EH (cell line): ENCODE results near the gene ART5.
A peak's percentile ranks its signal among the peaks of the same experiment; 100 is the strongest.
"Not testable (repeated sequence)": the region's sequence is repeated elsewhere in the genome, so short reads cannot be mapped to it uniquely, and the experiment has no call there.

ENCODE experiments used
- DNase-seq: peaks from one replicate; pipeline ENCODE4 v3.0.0-alpha.2; 2015; ENCODE audit warnings: low read depth

The ART5 gene

DNA sequence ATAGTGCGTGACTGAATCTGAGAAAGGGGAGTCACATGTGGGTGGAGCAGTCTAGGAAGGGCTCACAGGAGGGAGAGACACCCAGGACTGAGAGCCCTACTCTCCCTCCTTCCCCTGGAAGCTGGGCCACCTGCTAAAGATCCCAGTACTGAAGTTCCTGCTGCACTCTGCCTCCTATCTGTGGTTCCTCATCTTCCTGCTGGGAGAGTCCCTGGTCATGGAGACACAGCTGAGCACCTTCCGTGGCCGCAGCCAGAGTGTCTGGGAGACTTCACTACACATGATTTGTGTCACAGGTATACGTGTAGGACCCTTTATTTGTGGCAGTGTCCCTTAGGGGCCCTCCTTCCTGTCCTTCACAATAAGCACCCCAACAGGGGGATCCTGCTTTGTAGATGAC is 19.3 kb downstream of the ART5 start:
- no peak for DNase-seq

DNA sequence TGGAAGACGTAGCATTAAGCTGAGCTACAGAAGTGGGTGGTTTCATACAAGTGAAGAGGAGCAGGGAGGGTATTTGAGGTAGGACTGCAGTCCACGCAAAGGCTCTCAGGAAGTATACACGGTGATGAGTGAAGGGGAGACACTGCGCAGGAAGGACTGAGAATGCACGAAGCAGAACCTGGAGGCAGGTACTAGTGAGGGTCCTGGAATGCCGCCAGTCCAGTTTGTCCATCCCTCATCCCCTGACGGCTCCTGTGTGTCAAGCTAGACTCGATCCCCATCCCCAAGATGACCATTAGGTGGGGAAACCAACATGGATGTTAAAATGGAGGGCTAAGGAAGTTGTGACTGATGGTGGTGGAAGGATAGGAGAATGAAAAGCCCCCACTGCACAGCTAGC is 23.8 kb downstream of the ART5 start:
- no peak for DNase-seq

DNA sequence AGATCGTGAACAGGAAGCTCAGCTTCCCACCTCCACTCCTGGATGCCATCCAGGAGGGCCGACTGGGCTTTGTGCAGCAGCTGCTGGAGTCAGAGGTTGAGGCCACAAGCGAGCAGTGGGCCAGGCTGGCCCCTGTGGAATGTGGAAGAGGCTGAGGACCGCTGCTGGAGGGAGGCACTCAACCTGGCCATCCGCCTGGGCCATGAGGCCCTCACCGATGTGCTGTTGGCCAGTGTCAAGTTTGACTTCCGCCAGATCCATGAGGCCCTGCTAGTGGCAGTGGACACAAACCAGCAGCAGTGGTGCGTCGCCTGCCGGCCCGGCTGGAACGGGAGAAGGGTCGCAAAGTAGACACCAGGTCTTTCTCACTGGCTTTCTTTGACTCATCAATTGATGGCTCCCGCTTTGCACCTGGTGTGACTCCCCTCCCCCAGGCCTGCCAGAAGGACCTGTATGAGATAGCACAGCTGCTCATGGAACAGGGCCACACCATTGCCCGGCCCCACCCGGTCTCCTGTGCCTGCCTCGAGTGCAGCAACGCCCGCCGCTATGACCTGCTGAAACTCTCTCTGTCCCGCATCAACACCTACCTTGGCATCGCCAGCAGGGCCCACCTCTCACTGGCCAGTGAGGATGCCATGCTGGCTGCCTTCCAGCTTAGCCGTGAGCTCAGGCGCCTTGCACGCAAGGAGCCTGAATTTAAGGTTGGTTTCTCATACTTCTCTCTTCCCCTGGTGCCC is 24.9 kb downstream of the ART5 start:
- DNase-seq: no peak

DNA sequence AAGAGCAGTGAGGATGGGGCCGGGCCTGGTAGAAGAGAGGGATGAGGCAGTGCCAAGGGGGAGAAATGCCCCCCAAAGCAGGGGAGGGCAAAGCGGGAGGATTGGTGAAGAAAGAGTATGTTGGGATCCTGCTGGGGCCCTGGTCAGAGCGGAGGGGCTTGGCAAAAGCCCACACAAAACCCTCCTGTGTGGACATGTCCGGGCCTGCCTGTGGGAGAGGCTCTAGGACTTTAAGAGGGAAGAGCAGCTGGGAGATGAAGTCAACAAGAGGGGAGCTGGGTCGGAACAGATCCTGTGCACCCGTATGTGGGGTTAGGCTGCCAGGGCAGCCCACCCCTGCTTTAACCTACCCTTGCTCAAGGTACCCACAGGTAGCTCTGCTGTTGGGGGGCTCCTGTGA is 25.8 kb downstream of the ART5 start:
- DNase-seq: no peak

DNA sequence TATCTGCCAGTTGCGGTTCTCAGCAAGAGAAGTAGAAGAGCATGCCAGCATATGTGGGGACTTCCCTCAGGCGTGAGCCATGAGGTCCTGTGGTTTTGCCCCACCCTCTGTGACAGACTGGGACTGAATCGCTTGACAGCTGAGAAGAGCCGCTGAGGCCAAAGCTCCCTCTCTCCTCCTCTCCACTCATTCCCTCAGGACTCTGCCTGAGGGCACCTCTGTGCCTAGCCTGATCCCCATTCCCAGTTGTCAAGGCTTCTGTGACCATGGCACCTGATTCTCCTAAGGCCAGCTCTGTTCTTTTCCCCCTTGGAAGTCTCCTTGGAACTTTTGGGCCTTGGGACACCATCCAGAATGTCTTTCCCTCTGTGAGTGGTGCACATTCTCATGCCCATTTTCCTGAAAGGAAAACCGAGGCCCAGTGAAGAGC is 27.0 kb downstream of the ART5 start:
- peak; percentile 33 for DNase-seq

DNA sequence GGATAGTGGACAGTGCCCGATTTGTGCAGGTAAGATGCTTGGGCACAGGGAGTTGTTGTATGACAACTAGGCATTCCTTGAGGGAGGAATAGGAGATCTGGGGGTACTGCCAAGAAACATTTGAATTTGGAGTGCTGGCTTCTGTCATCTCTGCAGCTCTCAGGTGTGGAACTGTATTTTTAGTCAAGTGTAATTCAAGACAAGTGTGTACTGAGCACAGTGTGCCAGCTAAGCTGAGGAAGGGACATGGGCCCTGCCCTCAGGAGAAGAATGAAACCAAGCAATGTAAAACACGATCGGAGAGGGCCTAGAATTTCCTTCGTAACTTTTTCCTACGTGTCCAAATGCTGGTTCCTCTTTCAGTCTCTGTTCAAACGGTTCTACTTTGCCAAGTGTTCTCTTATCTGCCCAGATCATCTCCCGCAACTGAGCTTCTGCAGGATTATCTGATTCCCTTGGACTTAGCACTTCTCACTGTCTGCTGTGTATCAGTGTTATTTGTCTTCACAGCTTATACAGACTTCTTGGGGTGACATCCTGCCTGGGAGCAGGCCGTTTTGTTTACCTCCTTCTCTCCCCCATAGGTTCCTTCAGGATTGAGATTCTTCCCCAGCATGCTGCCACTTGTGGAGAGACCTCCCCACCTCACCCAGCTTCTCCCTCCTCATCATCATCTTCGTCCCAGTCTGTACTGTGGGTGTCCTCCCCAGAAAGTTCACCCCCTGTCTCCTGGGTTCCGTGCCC is 27.6 kb downstream of the ART5 start:
- DNase-seq: no peak

DNA sequence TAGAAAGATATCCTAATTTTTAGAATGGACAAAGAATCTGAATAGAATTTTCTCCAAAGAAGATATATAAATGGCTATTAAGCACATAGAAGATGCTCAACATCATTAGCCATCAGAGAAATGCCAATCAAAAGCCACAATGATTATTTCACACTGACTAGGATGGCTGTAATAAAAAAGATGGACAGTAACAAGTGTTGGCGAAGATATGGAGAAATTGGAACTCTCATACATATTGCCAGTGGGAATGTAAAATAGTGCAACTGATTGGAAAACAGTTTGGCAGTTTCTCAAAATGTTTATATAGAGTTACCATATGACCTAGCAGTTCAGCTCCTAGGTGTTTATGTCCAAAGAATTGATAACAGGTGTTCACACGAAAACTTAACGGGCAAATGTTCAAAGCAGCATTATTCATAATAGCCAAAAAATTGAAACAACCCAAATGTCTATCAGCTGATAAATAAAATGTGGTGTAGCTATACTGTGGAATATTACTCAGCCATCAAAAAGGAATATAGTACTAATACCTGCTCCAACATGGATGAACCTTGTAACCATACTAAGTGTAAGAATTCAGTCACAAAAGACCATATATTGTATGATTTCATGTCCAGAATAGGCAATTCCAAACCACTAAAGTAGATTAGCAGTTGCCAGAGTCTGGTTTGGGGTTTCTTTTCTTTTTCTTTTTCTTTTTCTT is 29.7 kb downstream of the ART5 start:
- no peak for DNase-seq

DNA sequence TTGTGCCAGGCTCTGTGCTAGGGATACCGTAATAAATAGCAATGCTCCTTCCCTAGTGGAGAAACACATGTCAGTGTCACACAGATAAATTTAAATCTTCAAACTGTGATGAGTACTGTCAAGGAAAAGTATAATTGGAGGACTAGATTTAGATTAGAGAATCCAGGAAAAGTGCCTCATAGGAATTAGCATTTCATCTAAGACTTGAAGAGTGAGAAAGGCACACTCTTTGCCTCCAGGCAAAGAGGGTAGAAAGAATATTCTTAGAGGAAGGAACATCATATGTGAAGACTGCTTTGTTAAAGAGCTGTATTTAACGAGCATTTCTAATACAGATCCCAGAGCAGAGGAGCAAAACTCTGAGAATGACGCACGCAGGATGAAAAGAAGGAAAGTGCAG is 30.9 kb downstream of the ART5 start:
- DNase-seq: no peak

DNA sequence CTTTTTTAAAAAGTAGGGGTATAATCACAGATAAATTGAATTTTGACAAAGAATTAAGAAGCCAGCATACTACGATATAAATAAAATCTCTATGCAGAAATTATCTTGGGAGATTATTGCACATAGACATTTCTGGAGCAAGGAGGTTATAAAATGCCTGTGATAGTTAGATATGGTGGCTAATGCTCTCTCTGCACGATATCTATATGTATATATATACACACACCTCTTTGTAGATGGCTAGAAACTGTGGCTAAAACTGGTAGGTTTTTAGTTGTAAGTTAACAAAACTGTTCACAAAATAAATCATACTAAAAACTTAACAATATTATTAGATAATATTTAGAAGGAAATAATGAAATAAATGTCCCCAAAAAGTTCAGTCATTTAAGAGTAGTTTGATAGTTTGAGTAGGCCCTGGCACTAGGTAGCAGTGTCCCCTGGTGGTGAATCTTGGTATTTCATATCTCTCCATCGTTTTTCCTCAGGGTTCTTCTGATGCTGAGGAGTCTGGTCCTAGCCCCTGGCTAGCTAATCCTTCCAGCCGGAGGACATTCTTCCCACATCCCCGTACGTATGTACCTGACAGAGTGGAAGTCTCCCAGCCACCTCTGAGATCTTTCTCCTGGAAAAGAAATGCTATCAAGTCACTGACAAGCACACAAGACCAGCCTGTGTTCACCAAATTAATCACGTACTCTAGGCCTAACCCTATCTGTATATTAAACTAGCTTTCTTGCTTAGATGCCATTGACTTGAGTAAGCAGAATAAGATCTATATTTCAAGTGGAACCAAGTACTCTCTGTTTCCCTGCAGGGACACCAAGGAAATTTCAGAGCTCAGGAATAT is 32.2 kb downstream of the ART5 start:
- peak; percentile 53 for DNase-seq

DNA sequence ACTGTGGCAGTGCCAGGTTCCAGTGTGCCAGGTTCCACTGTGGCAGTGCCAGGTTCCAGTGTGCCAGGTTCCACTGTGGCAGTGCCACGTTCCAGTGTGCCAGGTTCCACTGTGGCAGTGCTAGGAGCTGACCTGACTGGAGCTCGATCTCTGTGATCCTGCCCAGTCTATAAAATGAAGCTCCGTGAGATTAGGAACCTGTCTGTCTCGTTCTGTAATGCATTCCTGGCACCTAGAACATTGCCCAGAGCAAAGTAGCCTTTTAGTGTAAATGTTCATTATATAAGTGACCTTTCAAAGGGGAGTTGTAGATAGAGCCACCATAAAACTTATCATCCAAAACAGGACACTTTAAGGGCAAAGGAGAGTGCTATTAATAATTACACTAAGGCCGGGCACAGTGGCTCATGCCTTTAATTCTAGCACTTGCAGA is 36.0 kb downstream of the ART5 start:
- DNase-seq: no peak

DNA sequence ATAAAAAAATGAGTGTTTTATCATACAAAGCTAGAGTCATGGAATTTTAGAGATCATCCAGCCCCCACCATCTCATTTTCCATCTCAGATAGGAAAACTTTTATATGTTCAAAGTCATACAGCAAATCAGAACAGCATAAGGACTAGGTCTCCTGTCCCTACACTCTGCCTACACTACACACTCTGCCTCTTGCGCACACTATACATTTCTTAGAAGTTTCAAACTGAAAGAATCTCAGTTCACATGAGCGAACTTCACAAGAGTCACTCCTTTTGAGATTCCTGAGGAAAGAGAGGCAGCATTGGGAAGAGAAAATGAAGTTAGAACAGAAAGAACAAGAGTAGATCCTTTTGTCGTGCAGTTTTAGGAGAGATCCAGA is 36.5 kb downstream of the ART5 start:
- DNase-seq: no peak

DNA sequence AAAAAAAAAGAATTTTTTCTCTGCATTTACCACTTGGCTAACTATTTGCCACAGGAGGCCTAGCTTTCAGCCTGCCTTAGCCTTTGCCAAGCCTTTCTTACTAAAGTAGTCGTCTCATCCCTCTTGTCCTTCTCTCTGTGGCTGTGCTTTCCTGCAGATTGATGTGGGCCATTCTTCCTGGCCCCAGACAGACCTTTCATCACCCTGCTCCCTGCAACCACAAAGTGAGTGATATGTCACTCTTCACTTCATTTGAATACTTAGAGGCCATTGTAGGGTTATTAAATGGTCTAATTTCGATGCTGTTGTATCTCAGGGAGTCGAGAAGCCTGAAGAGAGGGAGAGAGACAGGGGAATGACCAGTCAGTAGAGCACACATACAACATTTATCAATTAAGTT is 37.6 kb downstream of the ART5 start:
- no peak for DNase-seq

DNA sequence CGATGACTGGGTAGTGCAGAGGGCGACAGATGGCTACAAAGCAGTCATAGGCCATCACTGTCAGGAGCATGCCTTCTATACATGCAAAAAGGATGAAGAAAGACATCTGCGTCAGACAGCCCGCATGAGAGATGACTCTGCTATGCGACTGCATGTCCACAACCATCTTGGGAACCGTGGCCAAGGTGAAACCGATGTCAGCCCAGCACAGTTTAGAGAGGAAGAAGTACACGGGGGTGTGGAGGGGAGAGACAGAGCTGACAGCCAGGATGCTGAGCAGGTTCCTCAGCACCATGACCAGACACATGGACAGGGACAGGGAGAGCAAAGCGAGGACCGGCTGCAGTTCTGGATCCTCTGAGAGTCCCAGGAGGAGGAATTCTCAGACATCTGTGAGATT is 41.6 kb downstream of the ART5 start:
- DNase-seq: not testable (repeated sequence)

DNA sequence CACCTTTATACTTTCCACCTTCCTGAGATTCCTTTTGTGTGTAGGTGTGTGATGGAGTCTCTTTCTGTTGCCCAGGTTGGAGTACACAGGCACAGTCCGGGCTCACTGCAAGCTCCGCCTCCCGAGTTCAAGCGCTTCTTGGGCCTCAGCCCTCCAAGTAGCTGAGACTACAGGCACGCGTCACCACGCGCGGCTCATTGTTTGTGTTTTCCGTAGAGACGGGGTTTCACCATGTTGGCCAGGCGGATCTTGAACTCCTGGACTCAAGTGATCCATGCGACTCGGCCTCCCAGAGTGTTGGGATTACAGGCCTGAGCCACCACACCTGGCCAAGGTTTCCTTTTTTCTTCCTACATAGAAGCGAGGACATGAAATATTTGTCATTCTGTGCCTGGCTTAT is 44.0 kb downstream of the ART5 start:
- not testable (repeated sequence) for DNase-seq

DNA sequence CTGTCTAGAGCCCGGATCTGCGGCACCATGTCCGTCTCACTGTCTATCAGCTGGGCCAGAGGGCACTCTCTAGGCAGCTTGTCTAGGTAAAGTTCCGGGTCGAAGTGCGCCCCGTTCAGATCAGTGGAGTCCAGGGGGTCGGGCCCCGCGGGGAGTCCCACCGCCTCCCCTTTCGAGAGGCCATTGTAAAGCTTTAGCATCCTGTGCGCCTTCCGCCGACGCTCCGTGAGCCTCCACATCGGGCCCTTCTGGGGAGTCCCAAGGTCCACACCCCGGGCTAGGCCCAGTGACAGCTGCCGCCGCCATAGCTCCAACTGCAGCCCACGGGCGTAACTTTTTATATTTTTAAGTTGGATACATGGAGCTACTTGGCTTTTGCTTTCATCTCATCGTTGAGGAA is 50.5 kb downstream of the ART5 start:
- not testable (repeated sequence) for DNase-seq

DNA sequence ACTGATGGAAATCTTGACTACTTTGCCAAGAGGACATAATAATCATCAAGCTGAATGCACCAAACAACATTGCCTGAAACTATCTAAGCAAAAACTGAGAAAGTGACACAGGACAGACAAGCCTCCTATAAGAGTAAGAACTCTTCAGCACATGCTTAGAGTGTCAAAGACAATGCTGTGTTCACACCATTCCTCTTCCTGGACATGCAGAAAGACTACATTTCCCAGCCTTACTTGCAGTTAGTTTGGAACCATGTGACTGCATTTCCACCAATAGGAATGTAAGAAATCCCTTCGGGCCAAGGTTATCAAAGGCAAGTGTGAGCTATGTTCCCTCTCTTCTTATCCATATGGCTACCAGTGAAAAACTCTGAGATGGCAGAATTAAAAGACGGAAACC is 51.6 kb downstream of the ART5 start:
- DNase-seq: not testable (repeated sequence)

DNA sequence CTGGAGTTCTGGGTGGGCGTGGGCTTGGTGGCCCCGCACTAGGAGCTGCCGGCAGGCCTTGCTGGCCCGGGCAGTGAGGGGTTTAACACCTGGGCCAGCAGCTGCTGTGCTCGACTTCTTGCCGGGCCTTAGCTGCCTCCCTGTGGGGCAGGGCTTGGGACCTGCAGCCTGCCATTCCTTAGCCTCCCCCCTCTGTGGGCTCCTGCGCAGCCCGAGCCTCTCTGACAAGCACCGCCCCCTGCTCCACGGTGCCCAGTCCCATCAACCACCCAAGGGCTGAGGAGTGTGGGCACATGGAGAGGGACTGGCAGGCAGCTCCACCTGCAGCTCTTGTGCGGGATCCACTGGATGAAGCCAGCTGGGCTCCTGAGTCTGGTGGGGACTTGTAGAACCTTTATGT is 53.0 kb downstream of the ART5 start:
- DNase-seq: not testable (repeated sequence)
